Panc1 (cell line): ENCODE measurements around the gene ZNF383. TPM values are rescaled to one million over a fixed set of nuclear protein-coding genes. Genes with fewer than 3 reads are reported as not detected.

Source experiments
- ATAC-seq: fragments of 200-7000 bp; cut with Tn5 transposase; 2 replicates; pipeline ENCODE4 v1.9.1; 2020; ENCODE audit warnings: mild to moderate bottlenecking, moderate library complexity
- BruUV-seq: library from RNA; stranded (reverse); fragments of 400-500 nt; replicated peaks from 2 replicates; lab custom pipeline; 2021; lab: Mats Ljungman, UMichigan
- CTCF ChIA-PET: fragments of 300-600 bp; sonication (Branson Sonifier 250); formaldehyde crosslinking; loops from one replicate; lab custom pipeline; 2022; ENCODE audit warnings: antibody characterized with exemption; lab: Charles Lee
- POLR2A ChIA-PET: fragments of 300-600 bp; sonication (Branson Sonifier 250); formaldehyde crosslinking; loops from one replicate; lab custom pipeline; 2022; ENCODE audit warnings: antibody characterized with exemption; lab: Charles Lee
- DNase-seq: peaks from one replicate; pipeline ENCODE4 v3.0.0-alpha.2; 2010; ENCODE audit warnings: low read depth, low spot score
- H3K27ac ChIP-seq: 2 replicates; pipeline ENCODE4 v1.5.1; 2011; ENCODE audit warnings: mild to moderate bottlenecking, low read length, inconsistent platforms
- H3K27me3 ChIP-seq: fragments of 200-500 bp; sonication (Bioruptor generic); 2 replicates; pipeline ENCODE4 v1.6.0; 2014; ENCODE audit warnings: low read length, inconsistent platforms; ENCODE audit not compliant: control insufficient read depth, insufficient read depth
- H3K36me3 ChIP-seq: fragments of 200-500 bp; sonication (Bioruptor generic); 2 replicates; pipeline ENCODE4 v1.5.1; 2014; ENCODE audit warnings: inconsistent platforms, mild to moderate bottlenecking, low read length, moderate library complexity; ENCODE audit not compliant: control insufficient read depth, insufficient read depth
- H3K4me1 ChIP-seq: 2 replicates; pipeline ENCODE4 v1.5.1; 2011; ENCODE audit warnings: inconsistent platforms, mild to moderate bottlenecking, low read length, moderate library complexity; ENCODE audit not compliant: control insufficient read depth, insufficient read depth
- H3K4me3 ChIP-seq, 2 experiments: 2 replicates each; pipeline ENCODE4 v1.5.1; 2011 to 2012; ENCODE audit warnings: low read depth in 2 of 2, low read length in 2 of 2, mild to moderate bottlenecking in 2 of 2, inconsistent platforms in 1 of 2, moderate library complexity in 1 of 2
- H3K9me3 ChIP-seq: fragments of 200-500 bp; sonication (Bioruptor generic); 2 replicates; pipeline ENCODE4 v1.5.1; 2014; ENCODE audit warnings: low read depth, mild to moderate bottlenecking, inconsistent platforms, low read length, moderate library complexity; ENCODE audit not compliant: control insufficient read depth, insufficient read depth
- CTCF ChIP-seq: fragments of 450-650 bp; IDR thresholded peaks from 2 replicates; pipeline ENCODE4 v1.5.1; 2017; ENCODE audit warnings: mild to moderate bottlenecking
- POLR2AphosphoS5 ChIP-seq: IDR thresholded peaks from 2 replicates; pipeline ENCODE4 v1.6.1; 2012; ENCODE audit warnings: mild to moderate bottlenecking, low read depth, low read length, moderate library complexity
- REST ChIP-seq, 2 experiments: IDR thresholded peaks; 2 replicates each; pipeline ENCODE4 v1.6.1; 2011 to 2012; ENCODE audit warnings: low read depth in 2 of 2, control low read depth in 1 of 2, low read length in 1 of 2, mild to moderate bottlenecking in 1 of 2, moderate library complexity in 1 of 2; ENCODE audit not compliant: insufficient read depth in 1 of 2
- SIN3A ChIP-seq: IDR thresholded peaks from 2 replicates; pipeline ENCODE4 v1.6.1; 2012; ENCODE audit warnings: low read depth, mild to moderate bottlenecking, low read length, moderate library complexity, borderline replicate concordance; ENCODE audit not compliant: insufficient read depth
- TCF7L2 ChIP-seq: IDR thresholded peaks from 2 replicates; pipeline ENCODE4 v1.6.1; 2011; ENCODE audit warnings: mild to moderate bottlenecking, low read depth, low read length, inconsistent platforms
- in situ Hi-C: cut with HindIII; loops from 2 replicates; pipeline ENCODE4 v1.10.0; 2016; ENCODE audit warnings: low sequenced_read_pairs, low pct_unique_long_range_greater_than_20kb
- intact Hi-C: fragments of 100-400 bp; cut with micrococcal nuclease; formaldehyde crosslinking; loops from one replicate; pipeline ENCODE4 v1.10.0; 2022; ENCODE audit not compliant: unreplicated experiment
- total RNA-seq: library from RNA; stranded (reverse); gene quantifications from one replicate; pipeline ENCODE4 v1.2.1, GENCODE V29; 2021; ENCODE audit not compliant: unreplicated experiment

The ZNF383 gene
- total RNA-seq, 1 experiment from 2014 or later = 9.1 TPM

GRCh38 chr19:37226248-37226647, 8.2 kb downstream of the ZNF383 start:
- in situ Hi-C loops = no loop called here
- BruUV-seq = no TSS peak
- CTCF ChIA-PET = no interaction called here
- Histone ChIP-seq H3K36me3 (0 out of 2 replicates have a peak, but pooled peaks cover 6% of the 10 kb centered on the region), H3K9me3 (peaks cover 28% of the 10 kb centered on the region; the same call in 1 of the 2 replicates), H3K4me3 (no peak overlapping the region), H3K27ac (no peak overlapping the region), H3K27me3 (no peaks in the 10 kb centered on the region), H3K4me1 (no peaks in the 10 kb centered on the region)
- no peak for ATAC-seq
- TF ChIP-seq CTCF (no peak), REST (IDR thresholded peaks at IDR 0.05; ENCODE audit: insufficient read depth in 1 of 2, low read depth in 2 of 2, low read length in 1 of 2) (no peak), SIN3A (no peak), TCF7L2 (no peak), POLR2AphosphoS5 (no peak)
- intact Hi-C loops = no loop called here
- no peak for DNase-seq
- POLR2A ChIA-PET = no interaction called here

GRCh38 chr19:37227996-37228395, 10.0 kb downstream of the ZNF383 start:
- in situ Hi-C loops (no loop called here), intact Hi-C loops (no loop called here)
- no peak overlapping the region for H3K27ac ChIP-seq
- no peaks in the 10 kb centered on the region for H3K4me1 ChIP-seq
- ChIA-PET CTCF (no interaction called here), POLR2A (no interaction called here)
- no peak overlapping the region for H3K4me3 ChIP-seq
- no TSS peak for BruUV-seq
- DNase-seq (no peak), ATAC-seq (no peak)
- H3K9me3 ChIP-seq = peaks cover 44% of the 10 kb centered on the region
- H3K36me3 ChIP-seq = 0 out of 2 replicates have a peak, but pooled peaks cover 6% of the 10 kb centered on the region
- no peaks in the 10 kb centered on the region for H3K27me3 ChIP-seq
- TF ChIP-seq REST (IDR thresholded peaks at IDR 0.05; ENCODE audit: insufficient read depth in 1 of 2, low read depth in 2 of 2, low read length in 1 of 2) (no peak), POLR2AphosphoS5 (no peak), CTCF (no peak; the same call in none of the 2 replicates), TCF7L2 (no peak), SIN3A (no peak)
